ENCODE measurements around the gene CDK5R1. TPM values are rescaled to one million over a fixed set of nuclear protein-coding genes. Genes with fewer than 3 reads are reported as not detected.

The CDK5R1 gene
- total RNA-seq, 3 donors from 2014 or later (not counting 1 experiment from before 2014, with no cell fraction given) = 3.7 to 12.3 (median 7.4) TPM

- Histone ChIP-seq H3K36me3 (ENCODE audit: control insufficient read depth, insufficient read depth, low read length) (peaks cover 51% of the 10 kb centered on the region), H3K27me3 (ENCODE audit: control insufficient read depth, insufficient read depth, low read length) (no peaks in the 10 kb centered on the region), H3K9me3 (ENCODE audit: control insufficient read depth, insufficient read depth, low read length) (no peaks in the 10 kb centered on the region), H3K27ac (ENCODE audit: low read length) (no peak overlapping the region), H3K4me3 (ENCODE audit: low read length) (no peak overlapping the region), H3K4me1 (ENCODE audit: control insufficient read depth, insufficient read depth, low read length) (no peaks in the 10 kb centered on the region)
- Mint-ChIP-seq H3K4me1 (peaks cover 15 to 23% of the 10 kb centered on the region in 2 donors), H3K36me3 (peaks cover 13% of the 10 kb centered on the region), H3K9me3 (no peaks in the 10 kb centered on the region), H3K27me3 (ENCODE audit: low read depth in 2 of 2) (no peaks in the 10 kb centered on the region), H3K27ac (no peak overlapping the region), H3K4me3 (no peak overlapping the region)
- ATAC-seq (no peak), DNase-seq (no peak)
- WGBS (ENCODE audit: insufficient coverage) = 100% methylated on average over 1 of the region's 3 CpGs
- intact Hi-C loops (cut with micrococcal nuclease) = loop anchor here (2.0 kb wide), 1 partner anchor 211 kb away; no protein-coding TSS in a partner anchor
- TF ChIP-seq, protein P1, sequence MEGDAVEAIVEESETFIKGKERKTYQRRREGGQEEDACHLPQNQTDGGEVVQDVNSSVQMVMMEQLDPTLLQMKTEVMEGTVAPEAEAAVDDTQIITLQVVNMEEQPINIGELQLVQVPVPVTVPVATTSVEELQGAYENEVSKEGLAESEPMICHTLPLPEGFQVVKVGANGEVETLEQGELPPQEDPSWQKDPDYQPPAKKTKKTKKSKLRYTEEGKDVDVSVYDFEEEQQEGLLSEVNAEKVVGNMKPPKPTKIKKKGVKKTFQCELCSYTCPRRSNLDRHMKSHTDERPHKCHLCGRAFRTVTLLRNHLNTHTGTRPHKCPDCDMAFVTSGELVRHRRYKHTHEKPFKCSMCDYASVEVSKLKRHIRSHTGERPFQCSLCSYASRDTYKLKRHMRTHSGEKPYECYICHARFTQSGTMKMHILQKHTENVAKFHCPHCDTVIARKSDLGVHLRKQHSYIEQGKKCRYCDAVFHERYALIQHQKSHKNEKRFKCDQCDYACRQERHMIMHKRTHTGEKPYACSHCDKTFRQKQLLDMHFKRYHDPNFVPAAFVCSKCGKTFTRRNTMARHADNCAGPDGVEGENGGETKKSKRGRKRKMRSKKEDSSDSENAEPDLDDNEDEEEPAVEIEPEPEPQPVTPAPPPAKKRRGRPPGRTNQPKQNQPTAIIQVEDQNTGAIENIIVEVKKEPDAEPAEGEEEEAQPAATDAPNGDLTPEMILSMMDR (IDR thresholded peaks at IDR 0.05) = no peak
Observed at GRCh38 chr17:32463304-32463703, 23.5 kb upstream of the CDK5R1 start.

GRCh38 chr17:32464374-32464773, 22.4 kb upstream of the CDK5R1 start:
- H3K27me3 Mint-ChIP-seq (ENCODE audit: low read depth in 2 of 2) = no peaks in the 10 kb centered on the region
- DNase-seq = no peak
- no peak overlapping the region for H3K27ac ChIP-seq (ENCODE audit: low read length)
- TF ChIP-seq, protein P1 (IDR thresholded peaks at IDR 0.05) = no peak
- no peak overlapping the region for H3K27ac Mint-ChIP-seq
- no peak overlapping the region for H3K4me3 ChIP-seq (ENCODE audit: low read length)
- no peaks in the 10 kb centered on the region for H3K9me3 Mint-ChIP-seq
- ATAC-seq = no peak
- H3K4me1 ChIP-seq (ENCODE audit: control insufficient read depth, insufficient read depth, low read length) = no peaks in the 10 kb centered on the region
- H3K4me3 Mint-ChIP-seq = no peak overlapping the region
- intact Hi-C loops (cut with micrococcal nuclease) = no loop called here
- H3K9me3 ChIP-seq (ENCODE audit: control insufficient read depth, insufficient read depth, low read length) = no peaks in the 10 kb centered on the region
- H3K36me3 ChIP-seq (ENCODE audit: control insufficient read depth, insufficient read depth, low read length) = peaks cover 55% of the 10 kb centered on the region
- peaks cover 11 to 21% of the 10 kb centered on the region in 2 donors for H3K4me1 Mint-ChIP-seq
- WGBS (ENCODE audit: insufficient coverage) = 92% methylated on average over 1 of the region's 1 CpG
- peaks cover 16% of the 10 kb centered on the region for H3K36me3 Mint-ChIP-seq
- no peaks in the 10 kb centered on the region for H3K27me3 ChIP-seq (ENCODE audit: control insufficient read depth, insufficient read depth, low read length)

- no peaks in the 10 kb centered on the region for H3K9me3 Mint-ChIP-seq
- H3K27ac Mint-ChIP-seq = no peak overlapping the region
- TF ChIP-seq, protein P1 (IDR thresholded peaks at IDR 0.05) = no peak
- ATAC-seq = no peak
- H3K36me3 ChIP-seq (ENCODE audit: control insufficient read depth, insufficient read depth, low read length) = peaks cover 63% of the 10 kb centered on the region
- H3K27me3 ChIP-seq (ENCODE audit: control insufficient read depth, insufficient read depth, low read length) = no peaks in the 10 kb centered on the region
- H3K36me3 Mint-ChIP-seq = peaks cover 16% of the 10 kb centered on the region
- DNase-seq = no peak
- no peaks in the 10 kb centered on the region for H3K27me3 Mint-ChIP-seq (ENCODE audit: low read depth in 2 of 2)
- no peaks in the 10 kb centered on the region for H3K9me3 ChIP-seq (ENCODE audit: control insufficient read depth, insufficient read depth, low read length)
- no peak overlapping the region for H3K27ac ChIP-seq (ENCODE audit: low read length)
- peaks cover 0 to 9% of the 10 kb centered on the region in 2 donors for H3K4me1 Mint-ChIP-seq
- 92% methylated on average over 2 of the region's 7 CpGs for WGBS (ENCODE audit: insufficient coverage)
- H3K4me1 ChIP-seq (ENCODE audit: control insufficient read depth, insufficient read depth, low read length) = no peaks in the 10 kb centered on the region
- no peak overlapping the region for H3K4me3 Mint-ChIP-seq
- H3K4me3 ChIP-seq (ENCODE audit: low read length) = no peak overlapping the region
- intact Hi-C loops (cut with micrococcal nuclease) = no loop called here
Observed at GRCh38 chr17:32467949-32468348, 18.8 kb upstream of the CDK5R1 start.

All from natural killer cell (primary cell).